Measurements from ENCODE around the gene RECQL5.

RECQL5 gene

GRCh38 chr17:75685499-75685898, 18.5 kb upstream of the RECQL5 start:
- no peak for TF ChIP-seq CTCF (IDR thresholded peaks at IDR 0.05)
- no peak for TF ChIP-seq ZFX (IDR thresholded peaks at IDR 0.05; ENCODE audit: borderline replicate concordance)
- H3K27ac ChIP-seq = no peak overlapping the region

- no peak for TF ChIP-seq ZFX (IDR thresholded peaks at IDR 0.05; ENCODE audit: borderline replicate concordance)
- no peak for TF ChIP-seq CTCF (IDR thresholded peaks at IDR 0.05)
- no peak overlapping the region for H3K27ac ChIP-seq
These were observed 18.0 kb upstream of the RECQL5 start for GRCh38 chr17:75684924-75685323.

- TF ChIP-seq ZFX (IDR thresholded peaks at IDR 0.05; ENCODE audit: borderline replicate concordance) = no peak
- TF ChIP-seq CTCF (IDR thresholded peaks at IDR 0.05) = no peak
- no peak overlapping the region for H3K27ac ChIP-seq
These were observed 17.3 kb upstream of the RECQL5 start for GRCh38 chr17:75684249-75684648.

GRCh38 chr17:75683583-75683982, 16.6 kb upstream of the RECQL5 start:
- TF ChIP-seq ZFX (IDR thresholded peaks at IDR 0.05; ENCODE audit: borderline replicate concordance) (no peak), CTCF (IDR thresholded peaks at IDR 0.05) (no peak)
- no peak overlapping the region for H3K27ac ChIP-seq

- no peak for TF ChIP-seq CTCF (IDR thresholded peaks at IDR 0.05)
- no peak for TF ChIP-seq ZFX (IDR thresholded peaks at IDR 0.05; ENCODE audit: borderline replicate concordance)
- no peak overlapping the region for H3K27ac ChIP-seq
These were observed 14.3 kb upstream of the RECQL5 start for GRCh38 chr17:75681289-75681688.

- no peak overlapping the region for H3K27ac ChIP-seq
- no peak for TF ChIP-seq ZFX (IDR thresholded peaks at IDR 0.05; ENCODE audit: borderline replicate concordance)
- TF ChIP-seq CTCF (IDR thresholded peaks at IDR 0.05) = no peak
These were observed 13.5 kb upstream of the RECQL5 start for GRCh38 chr17:75680431-75680830.

- no peak for TF ChIP-seq ZFX (IDR thresholded peaks at IDR 0.05; ENCODE audit: borderline replicate concordance)
- no peak for TF ChIP-seq CTCF (IDR thresholded peaks at IDR 0.05)
- H3K27ac ChIP-seq = peak overlapping the region; percentile 25
These were observed 12.8 kb upstream of the RECQL5 start for GRCh38 chr17:75679706-75680211.
